UCSD-AML1 (cell line): Measurements from ENCODE around the gene CCDC192.

Experiments
- DNase-seq: peaks from one replicate; lab custom pipeline; 2025; ENCODE audit not compliant: unreplicated experiment; lab: John Stamatoyannopoulos, UW

Gene CCDC192

DNA sequence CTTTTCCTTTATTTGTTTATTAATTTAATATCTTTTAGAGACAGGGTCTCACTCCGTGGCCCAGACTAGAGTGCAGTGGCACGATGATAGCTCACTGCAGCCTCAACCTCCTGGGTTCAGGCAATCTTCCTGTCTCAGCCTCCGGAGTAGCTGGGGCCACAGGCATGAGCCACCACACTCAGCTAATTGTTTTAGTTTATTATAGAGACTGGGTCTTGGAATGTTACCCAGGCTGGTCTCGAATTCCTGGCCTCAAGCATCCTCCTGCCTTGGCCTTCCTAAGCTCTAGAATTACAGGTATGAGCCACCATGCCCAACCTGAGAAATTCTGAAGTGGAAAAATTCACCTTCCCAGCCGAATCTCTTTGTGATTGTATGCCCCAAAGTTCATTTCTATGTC, 240.9 kb downstream of the CCDC192 start:
- no peak for DNase-seq

DNA sequence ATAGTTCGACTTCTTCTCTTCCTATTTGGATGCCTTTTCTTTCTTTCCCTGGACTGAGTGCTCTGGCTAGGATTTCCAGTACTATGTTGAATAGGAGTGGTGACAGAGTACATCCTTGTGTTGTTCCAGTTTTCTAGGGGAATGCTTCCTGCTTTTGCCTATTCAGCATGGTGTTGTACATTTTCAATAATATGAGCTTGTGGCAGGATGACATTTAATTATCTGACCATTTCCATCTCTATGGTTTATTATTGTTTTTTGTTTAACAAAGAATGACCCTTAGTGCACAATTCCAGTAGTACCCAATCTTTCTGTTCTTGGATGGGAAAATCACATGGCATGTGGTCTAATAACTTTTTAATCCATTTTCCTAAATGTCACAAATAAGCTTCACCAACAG, 244.8 kb downstream of the CCDC192 start:
- DNase-seq = no peak

DNA sequence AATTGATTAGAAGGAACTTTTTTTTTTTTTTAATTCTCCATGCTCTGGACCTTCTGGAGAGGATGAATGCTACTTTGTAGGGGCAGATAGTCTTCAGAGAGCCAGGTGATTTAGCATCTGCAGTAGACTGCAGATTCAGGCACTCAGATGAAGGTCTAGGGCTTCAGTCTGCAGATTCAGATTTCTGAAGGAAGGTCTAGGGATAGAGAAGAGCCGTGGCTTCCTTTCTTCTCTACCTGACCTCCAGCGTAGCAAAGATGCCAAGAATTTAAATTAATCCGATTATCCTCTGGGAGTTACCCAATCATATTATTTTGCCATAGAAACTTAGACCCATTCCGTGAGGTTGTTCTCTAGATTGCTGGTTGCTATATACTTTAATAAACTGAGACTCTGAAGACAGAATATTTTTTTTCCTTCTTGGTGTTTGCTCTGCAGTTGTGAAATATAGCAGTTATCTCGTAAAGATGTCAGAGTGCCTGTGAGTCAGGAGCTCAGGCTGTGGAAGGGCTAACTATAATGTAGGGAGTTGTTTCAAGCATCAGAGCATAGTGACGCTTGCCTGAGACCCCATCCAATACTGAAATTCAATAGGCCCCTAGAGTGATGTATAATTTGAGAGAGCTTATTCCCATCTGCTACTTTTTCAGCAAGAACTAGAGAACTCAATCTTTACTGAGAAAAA, 247.7 kb downstream of the CCDC192 start:
- no peak for DNase-seq

DNA sequence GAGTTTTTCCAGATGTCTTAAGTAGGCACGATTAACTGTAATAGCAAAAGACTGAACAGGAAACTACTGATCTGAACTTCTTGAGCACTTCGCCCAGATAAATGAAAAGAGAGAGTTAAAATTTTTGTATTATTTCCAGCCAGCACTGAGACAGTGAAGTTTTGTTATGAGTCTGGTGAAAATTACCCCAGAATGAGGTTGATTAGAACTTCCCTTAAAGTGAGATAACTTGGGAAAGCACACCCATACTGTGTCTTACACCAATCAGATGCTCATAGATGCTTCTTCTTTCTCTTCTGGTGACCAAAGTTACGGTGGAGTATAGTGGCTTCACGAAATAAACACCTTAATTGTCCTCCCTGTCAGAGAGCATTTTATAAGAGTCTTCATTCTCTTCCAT, 248.6 kb downstream of the CCDC192 start:
- no peak for DNase-seq

DNA sequence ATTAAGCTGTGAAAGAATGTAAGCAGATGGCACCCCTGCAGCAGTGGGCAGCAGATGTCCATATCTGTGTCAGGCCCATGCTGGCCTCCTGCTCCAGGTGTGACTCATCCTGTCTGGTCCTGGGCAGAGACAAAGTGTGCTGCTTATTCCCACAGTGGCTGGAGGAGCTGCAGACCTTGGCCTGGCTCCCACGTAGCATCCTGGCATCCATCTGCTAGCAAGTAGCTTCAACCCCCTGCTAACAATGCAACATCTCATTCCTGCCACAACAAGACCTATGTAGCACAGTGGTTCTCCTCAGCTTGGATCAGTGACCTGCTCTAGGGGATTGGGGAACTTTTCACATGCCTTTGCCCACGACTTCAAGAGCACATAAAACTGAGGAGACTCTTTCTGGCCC, 254.0 kb downstream of the CCDC192 start:
- DNase-seq = no peak

DNA sequence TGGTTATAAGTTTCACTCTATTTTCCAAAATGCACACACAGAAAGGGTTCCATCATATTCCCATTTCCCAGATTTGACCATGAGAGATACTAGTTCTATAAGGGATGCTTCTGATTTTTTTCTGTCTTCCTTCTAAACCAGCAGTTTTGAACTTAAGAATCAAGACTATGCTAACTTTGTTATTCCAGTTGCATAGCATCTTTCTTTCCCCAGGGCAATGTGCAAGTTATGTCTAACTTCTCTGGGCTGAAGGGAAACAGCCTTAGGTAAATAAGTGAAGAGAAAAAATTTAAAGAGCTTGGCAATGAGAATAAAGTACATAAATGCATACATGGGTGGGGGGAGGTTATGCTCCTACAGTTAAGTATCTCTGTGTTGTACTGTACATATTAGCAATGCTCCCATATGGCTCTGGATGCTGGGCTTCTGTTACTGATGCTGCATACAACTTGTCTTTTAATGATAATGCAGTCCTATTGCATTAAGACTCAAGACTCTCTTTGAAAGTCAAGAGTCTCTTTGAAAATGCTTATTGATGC, 254.6 kb downstream of the CCDC192 start:
- DNase-seq = no peak

DNA sequence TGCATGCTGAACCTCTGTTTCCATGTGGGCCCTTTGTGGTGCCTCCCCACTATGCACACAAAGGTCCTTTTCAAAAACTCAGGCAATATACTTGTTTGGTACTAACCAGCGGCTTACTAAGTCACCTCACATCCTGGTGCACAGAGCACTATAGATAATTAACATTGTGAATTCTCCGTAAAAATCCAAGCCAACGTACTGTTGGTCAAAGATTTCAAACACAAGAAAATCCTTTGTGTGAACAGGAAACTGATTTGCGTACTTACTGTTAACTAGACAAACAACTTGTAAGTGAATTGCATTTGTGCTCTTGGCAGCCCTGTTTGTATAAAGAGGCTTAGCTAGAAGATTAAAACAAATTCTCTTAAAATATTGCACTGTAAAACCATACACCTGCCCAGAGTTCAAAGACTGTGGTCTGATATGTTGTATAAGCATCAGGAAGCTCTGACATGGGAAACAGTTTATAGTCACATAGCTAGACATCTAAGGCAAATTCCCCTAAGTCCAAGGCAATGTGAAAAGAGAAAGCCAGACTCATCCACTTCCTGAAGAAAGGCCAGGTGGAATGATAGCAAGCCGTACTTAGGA, 255.3 kb downstream of the CCDC192 start:
- DNase-seq = no peak

DNA sequence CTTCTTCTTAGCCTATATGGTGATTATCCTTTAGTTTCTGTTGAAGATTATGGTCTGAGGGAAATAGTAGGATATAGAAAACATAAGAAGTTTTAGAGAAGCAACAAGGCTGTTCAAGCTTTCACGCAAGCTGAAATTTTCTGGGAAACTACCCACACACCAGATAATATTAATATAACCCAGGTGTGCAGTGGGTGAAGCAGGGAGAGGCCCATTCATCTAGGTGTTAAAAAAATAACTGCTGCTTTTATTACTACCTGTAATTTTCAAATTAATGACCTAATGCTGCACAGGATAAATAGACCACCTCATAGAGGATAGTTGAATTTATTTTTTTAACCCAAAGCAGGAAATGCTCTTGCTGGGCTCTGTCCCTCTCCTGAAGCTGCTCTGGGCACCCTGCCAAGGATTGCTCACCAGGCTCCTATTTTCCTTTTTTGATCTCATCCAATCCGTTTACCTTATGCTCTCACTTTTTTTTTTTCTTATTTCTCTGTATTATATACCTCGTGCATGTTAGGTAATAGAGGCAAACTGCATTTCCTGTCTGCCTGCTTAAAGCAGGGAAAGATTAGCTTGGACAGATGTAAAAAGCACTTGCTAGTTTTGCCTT, 256.1 kb downstream of the CCDC192 start:
- no peak for DNase-seq

DNA sequence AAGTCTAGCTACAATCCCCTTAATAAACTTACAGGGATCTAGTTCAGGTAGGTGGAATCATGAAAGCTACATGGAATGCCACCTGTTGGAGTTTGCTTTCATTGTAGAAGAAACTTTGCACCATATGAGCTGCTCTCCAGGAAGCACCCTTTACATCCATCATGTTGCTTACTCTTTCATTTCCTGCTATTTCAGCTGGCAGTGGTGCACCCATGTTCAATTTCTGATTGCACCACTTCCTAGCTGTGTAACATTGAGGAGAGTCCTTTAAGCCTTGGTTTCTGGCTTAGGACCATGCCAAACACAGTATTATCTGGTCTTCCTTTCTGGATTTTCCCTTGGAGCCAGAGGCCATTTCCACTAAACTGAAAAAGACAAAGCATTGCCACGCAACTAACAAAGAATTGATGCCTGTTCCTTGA, 257.1 kb downstream of the CCDC192 start:
- no peak for DNase-seq

DNA sequence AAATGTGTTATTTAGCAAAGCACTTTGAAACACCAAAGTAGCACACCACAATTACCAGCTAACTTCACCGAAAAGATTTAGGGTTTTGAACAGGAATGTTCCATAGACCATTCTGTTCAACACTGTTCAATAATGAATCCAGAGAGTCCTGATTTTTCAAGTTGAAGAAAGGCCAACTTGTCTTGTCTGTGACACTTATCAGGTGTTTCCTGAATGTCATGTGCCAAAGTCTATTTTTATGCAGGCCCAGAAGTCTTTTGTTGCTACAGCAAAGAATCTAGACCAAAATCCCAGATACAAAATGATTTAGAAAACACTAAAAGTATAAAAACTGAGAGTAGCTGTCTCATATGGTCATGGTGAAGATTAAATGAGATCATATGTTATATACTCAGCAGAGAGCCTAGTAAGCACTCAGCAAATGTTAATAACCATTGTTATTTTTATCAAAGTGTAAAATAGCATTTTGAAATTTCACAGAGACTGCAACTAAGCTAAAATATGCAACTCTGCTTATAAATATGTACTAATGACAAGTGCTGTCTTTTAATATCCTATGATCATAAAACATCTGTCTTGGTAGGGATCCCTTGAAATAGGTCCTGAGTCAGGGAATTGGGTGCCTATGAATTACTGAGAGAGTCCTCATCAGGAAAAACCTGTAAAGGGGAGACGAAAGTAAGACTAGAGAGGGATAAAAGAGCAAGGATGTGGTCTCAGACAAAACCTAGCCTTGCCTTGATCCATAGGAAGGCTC, 258.0 kb downstream of the CCDC192 start:
- no peak for DNase-seq

DNA sequence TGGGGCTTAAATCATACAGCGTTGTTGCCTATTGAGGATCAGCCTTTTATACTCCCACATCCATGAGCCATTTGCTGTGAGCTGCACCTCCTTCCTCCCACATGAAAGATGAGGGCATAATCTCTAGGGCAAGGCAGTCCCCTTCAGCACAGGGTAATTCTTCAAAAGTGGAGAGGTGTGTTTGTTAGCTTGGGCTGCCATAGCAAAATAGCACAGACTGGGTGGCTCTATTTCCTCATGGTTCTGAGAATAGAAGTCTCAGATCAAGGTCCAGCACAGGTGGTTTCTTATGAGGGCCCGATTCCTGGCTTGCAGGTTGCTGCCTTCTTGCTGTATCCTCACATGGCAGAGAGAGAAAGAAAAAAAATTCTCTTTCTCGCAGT, 258.6 kb downstream of the CCDC192 start:
- no peak for DNase-seq

DNA sequence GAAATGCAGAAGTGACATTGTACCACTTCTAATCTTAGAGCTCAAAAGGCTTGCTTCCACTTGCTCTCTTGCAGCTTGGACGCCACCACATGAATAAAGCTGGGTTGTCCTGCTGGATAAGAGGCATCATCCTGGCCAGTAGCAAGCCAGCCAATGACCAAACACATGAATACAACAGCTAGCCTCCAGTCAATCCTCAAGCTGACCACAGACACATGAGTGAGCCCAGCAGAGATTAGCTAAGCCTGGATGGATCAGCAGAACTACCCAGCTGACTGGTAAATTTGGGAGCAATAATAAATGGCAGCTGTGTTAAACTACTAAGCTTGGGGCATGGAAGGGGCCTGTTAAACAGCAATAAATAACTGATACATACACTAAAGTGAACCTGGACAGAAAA, 259.3 kb downstream of the CCDC192 start:
- DNase-seq = no peak

DNA sequence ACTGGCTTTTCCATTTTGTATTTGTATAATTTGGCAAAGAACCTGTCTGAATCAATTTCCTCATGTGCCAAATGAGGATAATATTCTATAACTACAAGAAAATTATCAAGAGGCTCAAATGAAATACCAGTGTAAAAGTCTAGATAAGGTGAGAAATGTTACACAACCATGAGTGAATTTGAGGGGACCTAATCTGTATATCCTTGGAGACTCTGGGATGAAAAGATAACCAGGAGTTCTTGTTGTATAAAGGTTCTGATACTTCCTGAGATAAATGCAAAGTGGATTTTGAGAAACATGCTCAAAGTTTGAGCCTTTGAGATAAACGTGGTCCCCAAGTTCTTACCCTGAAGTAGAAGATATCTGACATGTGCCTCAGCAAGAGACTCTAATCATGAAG, 260.0 kb downstream of the CCDC192 start:
- DNase-seq = no peak

DNA sequence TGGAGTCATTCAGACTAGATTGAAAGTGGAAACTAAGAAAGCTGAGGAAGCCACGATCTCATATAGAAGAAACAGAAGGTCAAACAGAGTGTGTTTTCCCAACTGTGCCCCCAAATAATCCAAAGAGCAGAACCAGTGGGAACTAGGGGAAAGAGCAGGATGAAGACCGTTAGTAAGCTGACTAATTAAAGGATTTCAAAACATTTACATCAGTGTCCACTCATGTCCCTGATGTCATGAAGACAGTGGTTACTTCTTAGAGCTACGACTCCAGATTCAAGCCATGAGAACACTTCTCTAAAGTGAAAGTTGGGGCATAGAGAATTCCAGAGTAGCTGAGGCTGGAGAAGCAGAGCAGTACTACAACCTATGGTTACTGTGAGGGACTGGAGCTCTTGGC, 260.7 kb downstream of the CCDC192 start:
- no peak for DNase-seq

DNA sequence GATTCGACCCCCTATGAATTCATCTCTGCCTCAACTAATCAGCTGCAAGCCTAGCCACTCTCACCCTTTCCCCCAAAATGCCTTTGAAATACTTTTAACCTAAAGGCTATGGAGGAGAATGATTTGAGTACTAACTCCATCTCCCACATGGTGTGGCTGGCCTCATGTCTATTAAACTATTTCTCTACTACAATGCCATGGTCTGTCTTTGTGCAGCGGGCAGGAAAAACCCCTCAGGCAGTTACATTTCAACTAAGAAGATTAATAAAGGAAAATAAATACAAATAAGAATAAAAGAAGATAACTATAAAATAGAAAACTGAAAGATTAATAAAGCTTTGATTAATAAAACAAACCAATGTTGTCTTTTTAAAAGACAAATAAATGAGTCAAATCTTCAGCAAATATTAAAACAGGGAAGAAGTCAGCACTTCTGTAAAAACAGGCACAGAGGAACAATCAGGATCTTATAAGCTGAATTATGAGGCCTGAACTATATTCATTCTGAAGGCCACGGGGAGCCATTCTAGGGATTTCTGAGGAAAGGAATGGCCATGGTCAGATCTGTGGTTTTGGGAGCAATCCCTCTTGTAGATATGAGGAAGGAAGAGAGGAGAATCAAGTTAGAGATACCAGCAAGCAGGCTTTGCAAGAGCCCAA, 264.3 kb downstream of the CCDC192 start:
- DNase-seq = no peak

DNA sequence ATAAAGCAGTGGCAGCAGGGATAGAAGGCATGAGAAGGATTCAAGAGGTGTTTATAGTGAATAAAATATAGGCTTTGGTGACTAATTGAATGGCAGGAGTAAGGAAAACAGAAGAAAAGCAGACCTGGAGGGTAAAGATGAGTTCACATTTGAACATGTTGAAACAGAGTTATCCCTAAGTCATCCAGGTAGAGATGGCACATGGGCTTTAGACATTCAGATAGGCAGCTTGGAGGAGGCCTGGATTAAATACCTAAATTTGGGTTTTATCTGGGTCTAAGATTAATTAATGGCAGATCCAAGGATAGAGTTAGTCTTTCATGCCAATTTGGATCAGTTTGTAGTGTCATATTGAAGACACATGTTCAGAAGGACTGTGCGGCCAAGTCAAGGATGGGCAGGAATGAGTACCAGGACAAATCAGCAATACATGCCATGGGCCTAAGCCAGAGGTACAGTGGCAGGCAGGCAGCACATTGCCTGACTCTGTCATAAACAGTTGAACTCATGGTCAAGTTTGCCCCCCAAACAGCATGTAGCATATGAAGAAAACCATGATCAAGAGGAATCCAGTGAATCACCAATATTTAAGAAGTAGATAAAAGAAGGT, 264.9 kb downstream of the CCDC192 start:
- DNase-seq = no peak

DNA sequence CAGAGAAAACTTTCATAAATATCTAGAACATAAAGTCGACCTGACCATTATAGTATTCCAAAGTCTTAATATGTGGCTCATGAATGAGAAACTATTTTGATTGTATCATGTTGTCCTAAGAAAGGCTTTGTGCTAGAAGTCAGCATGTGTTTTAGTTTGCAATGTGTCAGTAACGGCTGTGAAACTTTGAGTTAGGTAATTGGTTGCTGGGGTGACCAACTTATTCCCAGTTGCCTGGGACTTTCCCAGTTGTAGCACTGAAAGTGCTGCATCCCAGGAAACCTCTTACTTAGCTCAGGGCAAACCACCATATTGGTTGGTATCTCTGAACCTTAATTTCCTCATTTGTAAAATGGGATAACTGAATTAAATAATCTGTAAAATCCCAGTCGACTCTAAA, 265.8 kb downstream of the CCDC192 start:
- no peak for DNase-seq

DNA sequence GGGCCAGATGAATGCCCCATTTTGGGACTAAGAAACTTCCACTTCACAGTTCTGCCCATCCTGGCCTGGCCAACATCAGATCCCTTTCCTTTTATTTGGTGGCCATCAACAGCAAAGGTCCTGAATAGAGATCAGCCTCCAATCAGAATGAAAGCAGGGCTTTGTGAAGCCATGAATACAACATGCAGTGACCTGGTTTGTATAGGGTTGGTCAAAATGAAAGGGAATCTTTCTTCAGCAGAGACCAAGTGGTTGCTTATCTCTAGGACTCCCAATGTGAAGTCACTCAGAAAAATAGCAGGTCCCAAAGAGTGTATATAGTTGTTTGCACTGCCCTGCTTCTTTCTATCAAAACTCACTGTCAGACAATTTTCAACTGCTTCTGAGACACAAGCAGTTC, 266.5 kb downstream of the CCDC192 start:
- no peak for DNase-seq

DNA sequence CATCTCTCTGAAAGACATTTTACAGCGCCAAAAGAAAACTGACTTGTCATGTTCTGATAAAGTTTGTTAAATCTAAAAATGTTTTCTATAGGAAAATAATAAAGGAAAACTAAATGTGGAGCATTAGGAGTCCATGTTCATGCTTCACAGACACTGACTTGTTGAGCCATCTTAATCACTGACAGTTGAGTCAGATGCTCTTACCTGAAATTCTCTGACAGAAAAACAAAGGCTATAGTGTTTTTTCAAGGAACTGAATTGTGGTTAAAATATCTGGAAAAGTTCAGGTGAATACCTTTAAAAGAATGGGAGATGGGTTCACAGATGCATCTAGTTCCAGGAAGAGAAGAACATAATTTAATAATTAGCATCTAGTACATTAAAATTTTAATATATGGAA, 266.9 kb downstream of the CCDC192 start:
- DNase-seq = no peak

DNA sequence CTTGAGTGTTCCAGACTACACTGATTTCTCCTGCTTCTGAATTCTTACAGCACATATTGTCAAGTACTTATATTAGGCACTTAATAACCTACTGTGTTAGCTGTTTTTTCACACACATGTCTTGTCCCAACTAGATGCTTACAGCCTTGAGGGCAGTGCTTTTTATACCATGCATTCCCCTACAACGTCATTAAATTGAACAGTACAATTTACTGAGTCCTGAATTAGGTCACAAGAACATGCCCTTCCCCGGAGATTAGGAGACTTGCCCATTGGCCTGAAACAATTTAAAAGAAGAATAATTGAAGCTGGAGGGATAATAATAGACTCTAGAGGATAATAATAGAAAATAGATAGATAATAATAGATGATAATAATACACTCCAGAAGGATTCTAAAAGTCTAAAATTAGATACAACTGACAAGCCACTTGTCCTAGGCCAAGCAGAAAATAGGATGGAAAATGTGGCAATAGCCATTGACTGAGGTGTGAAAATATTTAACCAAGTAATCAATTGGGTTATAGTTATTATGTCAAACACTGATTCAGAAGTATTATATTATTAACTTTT, 267.7 kb downstream of the CCDC192 start:
- no peak for DNase-seq
